NCI-H1105 treated with DMSO at 0.1 percent for 48 hours (cell line): Measurements from ENCODE around the gene PIBF1.
"Not testable (repeated sequence)": the region's sequence is repeated elsewhere in the genome, so short reads cannot be mapped to it uniquely, and the experiment has no call there.

Experiments
- DNase-seq: peaks from one replicate; lab custom pipeline; 2025; lab: John Stamatoyannopoulos, UW

PIBF1 gene

GRCh38 chr13:72781451-72782439 lies at the start of gene PIBF1, which contains the start of gene DIS3:
TSS of gene PIBF1 (plus strand) at chr13:72782133. CDS start at chr13:72783470, 1,337 bp downstream.
TSS of gene DIS3 (minus strand) at chr13:72781900. CDS start at chr13:72781832, 68 bp downstream.
- peak; percentile 89 for DNase-seq

- DNase-seq, result no peak
Measured at GRCh38 chr13:72737033-72737432, 44.9 kb upstream of the PIBF1 start.

GRCh38 chr13:72740015-72740414 lies 41.9 kb upstream of the PIBF1 start:
- no peak for DNase-seq

- no peak for DNase-seq
Measured at GRCh38 chr13:72745260-72745659, 36.7 kb upstream of the PIBF1 start.

- no peak for DNase-seq
Measured at GRCh38 chr13:72751220-72751619, 30.7 kb upstream of the PIBF1 start.

GRCh38 chr13:72754111-72754510 lies 27.8 kb upstream of the PIBF1 start:
- peak; percentile 41 for DNase-seq

GRCh38 chr13:72757792-72758535 lies 24.0 kb upstream of the PIBF1 start:
- DNase-seq, result no peak

GRCh38 chr13:72760189-72760588 lies 21.7 kb upstream of the PIBF1 start:
- DNase-seq, result no peak

GRCh38 chr13:72763411-72763810 lies 18.5 kb upstream of the PIBF1 start:
- no peak for DNase-seq

GRCh38 chr13:72774019-72774418 lies 7.9 kb upstream of the PIBF1 start:
- no peak for DNase-seq

GRCh38 chr13:72782717-72783116 lies 784 bp downstream of the PIBF1 start:
- no peak for DNase-seq

- not testable (repeated sequence) for DNase-seq
Measured at GRCh38 chr13:72784679-72785078, 2.7 kb downstream of the PIBF1 start.

GRCh38 chr13:72788831-72789230 lies 6.9 kb downstream of the PIBF1 start:
- DNase-seq, result no peak

- DNase-seq, result no peak
Measured at GRCh38 chr13:72792640-72793039, 10.7 kb downstream of the PIBF1 start.

GRCh38 chr13:72798817-72799216 lies 16.9 kb downstream of the PIBF1 start:
- DNase-seq, result no peak

GRCh38 chr13:72804301-72804700 lies 22.4 kb downstream of the PIBF1 start:
- no peak for DNase-seq

- no peak for DNase-seq
Measured at GRCh38 chr13:72805676-72806346, 23.9 kb downstream of the PIBF1 start.

GRCh38 chr13:72806514-72806913 lies 24.6 kb downstream of the PIBF1 start:
- not testable (repeated sequence) for DNase-seq

GRCh38 chr13:72808917-72809500 lies 27.1 kb downstream of the PIBF1 start:
- no peak for DNase-seq

GRCh38 chr13:72820156-72820897 lies 38.4 kb downstream of the PIBF1 start:
- DNase-seq, result no peak

- DNase-seq, result no peak
Measured at GRCh38 chr13:72820898-72821279, 39.0 kb downstream of the PIBF1 start.
